ENCODE measurements around the gene NPSR1. TPM values are rescaled to one million over a fixed set of nuclear protein-coding genes. Genes with fewer than 3 reads are reported as not detected.
A peak's percentile ranks its signal among the peaks of the same experiment; 100 is the strongest.

NPSR1 gene
- total and polyA plus RNA-seq, 9 of the 15 experiments (the other 6 are each of a cell fraction or from before 2014, with no cell fraction given) = not detected

DNA sequence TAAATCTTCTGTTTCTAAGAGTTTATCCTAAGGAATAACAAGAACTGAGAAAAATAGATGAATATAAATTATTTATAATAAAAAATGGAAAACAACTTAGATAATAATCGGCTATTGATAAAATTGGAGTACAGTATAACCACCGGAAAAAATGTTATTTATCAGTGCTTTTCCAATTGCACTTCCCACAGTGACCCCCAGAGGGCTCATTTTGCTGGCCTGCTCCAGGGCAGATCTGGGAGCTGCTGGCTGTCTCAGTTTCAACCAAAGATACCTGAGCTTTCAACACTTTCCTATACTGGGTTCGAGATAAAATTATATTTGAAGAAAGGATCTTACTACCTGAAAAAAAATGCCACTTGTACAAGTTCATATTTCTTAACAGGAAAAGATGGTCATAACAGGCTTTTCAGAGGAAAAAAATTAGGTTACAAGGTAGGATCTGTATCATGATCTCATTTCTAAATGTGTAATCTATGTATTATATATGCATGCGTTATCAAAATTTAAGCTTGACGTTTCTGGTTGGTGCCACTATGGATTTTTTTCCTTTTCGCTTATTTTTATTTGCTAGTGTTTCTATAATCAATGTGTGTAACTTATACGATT, 165.7 kb downstream of the NPSR1 start:
- H3K9ac ChIP-seq (ENCODE audit: insufficient read depth in 1 of 2, low read depth in 2 of 2, low read length in 2 of 2) = no peak overlapping the region
- H3K27ac ChIP-seq (ENCODE audit: extremely low read depth, low read depth, low read length) = no peak overlapping the region
- in situ Hi-C loops (cut with MboI) = no loop called here
- no peaks in the 10 kb centered on the region for H3K4me1 ChIP-seq (replicated peaks in 1 of 2; ENCODE audit: control insufficient read depth in 2 of 2, insufficient read depth in 2 of 2, low read length in 2 of 2)
- no peaks in the 10 kb centered on the region for H3K79me2 ChIP-seq (ENCODE audit: control insufficient read depth, insufficient read depth, low read length)
- ATAC-seq (peak; percentile 87), FAIRE-seq (peak; percentile 82), DNase-seq (ENCODE audit: extremely low read depth in 1 of 4, low spot score in 3 of 4) (peak; percentile 62 to 71 (median 65))
- H4K20me1 ChIP-seq (replicated peaks; ENCODE audit: control insufficient read depth, insufficient read depth, low read length) = no peaks in the 10 kb centered on the region
- H3K9me3 ChIP-seq (replicated peaks; ENCODE audit: control insufficient read depth, insufficient read depth, low read depth, low read length) = no peaks in the 10 kb centered on the region
- WGBS (ENCODE audit: insufficient coverage, low coverage, missing lambda C conversion rate) = 3% methylated on average over 7 of the region's 7 CpGs
- CTCF ChIA-PET (ENCODE audit: low intra/inter-chr PET ratio) = interaction anchor here (0.8 to 1.8 kb wide), 2 partner anchors 105 to 212 kb away, joined by 3 to 8 read pairs; partner anchors contain the start of gene DPY19L1
- POLR2A ChIA-PET = interaction anchor here (0.6 to 1.0 kb wide), 3 partner anchors 11 to 313 kb away, joined by 3 to 5 read pairs (median 4); no protein-coding TSS in a partner anchor
- no TSS peak for BruUV-seq (replicated peaks)
- no peaks in the 10 kb centered on the region for H3K36me3 ChIP-seq (ENCODE audit: control insufficient read depth, insufficient read depth, low read length)
- H3K4me2 ChIP-seq (ENCODE audit: insufficient read depth, low read length) = no peak overlapping the region
- H3K9me1 ChIP-seq (ENCODE audit: control insufficient read depth, insufficient read depth, low read length) = no peaks in the 10 kb centered on the region
- no peak overlapping the region for H3K4me3 ChIP-seq
- intact Hi-C loops (cut with micrococcal nuclease) = loop anchor here (1.0 to 10.0 kb wide), 3 partner anchors 104 to 801 kb away; no protein-coding TSS in a partner anchor
- no peak overlapping the region for H2AFZ ChIP-seq (ENCODE audit: low read depth, low read length)
- H3K27me3 ChIP-seq (ENCODE audit: control insufficient read depth in 2 of 2, insufficient read depth in 2 of 2, low read length in 2 of 2) = no peaks in the 10 kb centered on the region; a peak in 1 of 5 replicates
- TF ChIP-seq, protein P1, sequence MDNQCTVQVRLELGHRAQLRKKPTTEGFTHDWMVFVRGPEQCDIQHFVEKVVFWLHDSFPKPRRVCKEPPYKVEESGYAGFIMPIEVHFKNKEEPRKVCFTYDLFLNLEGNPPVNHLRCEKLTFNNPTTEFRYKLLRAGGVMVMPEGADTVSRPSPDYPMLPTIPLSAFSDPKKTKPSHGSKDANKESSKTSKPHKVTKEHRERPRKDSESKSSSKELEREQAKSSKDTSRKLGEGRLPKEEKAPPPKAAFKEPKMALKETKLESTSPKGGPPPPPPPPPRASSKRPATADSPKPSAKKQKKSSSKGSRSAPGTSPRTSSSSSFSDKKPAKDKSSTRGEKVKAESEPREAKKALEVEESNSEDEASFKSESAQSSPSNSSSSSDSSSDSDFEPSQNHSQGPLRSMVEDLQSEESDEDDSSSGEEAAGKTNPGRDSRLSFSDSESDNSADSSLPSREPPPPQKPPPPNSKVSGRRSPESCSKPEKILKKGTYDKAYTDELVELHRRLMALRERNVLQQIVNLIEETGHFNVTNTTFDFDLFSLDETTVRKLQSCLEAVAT (IDR thresholded peaks at IDR 0.05) = no peak
- TF ChIP-seq XRCC5 (IDR thresholded peaks at IDR 0.05; ENCODE audit: low read depth, low read length) = 0 out of 2 replicates have a peak, but pooled peaks have one; percentile 29
- TF ChIP-seq SMC3 (conservative IDR thresholded peaks at IDR 0.05; ENCODE audit: insufficient read depth, low read depth, low read length) = peak; percentile 78
- TF ChIP-seq, protein P2, sequence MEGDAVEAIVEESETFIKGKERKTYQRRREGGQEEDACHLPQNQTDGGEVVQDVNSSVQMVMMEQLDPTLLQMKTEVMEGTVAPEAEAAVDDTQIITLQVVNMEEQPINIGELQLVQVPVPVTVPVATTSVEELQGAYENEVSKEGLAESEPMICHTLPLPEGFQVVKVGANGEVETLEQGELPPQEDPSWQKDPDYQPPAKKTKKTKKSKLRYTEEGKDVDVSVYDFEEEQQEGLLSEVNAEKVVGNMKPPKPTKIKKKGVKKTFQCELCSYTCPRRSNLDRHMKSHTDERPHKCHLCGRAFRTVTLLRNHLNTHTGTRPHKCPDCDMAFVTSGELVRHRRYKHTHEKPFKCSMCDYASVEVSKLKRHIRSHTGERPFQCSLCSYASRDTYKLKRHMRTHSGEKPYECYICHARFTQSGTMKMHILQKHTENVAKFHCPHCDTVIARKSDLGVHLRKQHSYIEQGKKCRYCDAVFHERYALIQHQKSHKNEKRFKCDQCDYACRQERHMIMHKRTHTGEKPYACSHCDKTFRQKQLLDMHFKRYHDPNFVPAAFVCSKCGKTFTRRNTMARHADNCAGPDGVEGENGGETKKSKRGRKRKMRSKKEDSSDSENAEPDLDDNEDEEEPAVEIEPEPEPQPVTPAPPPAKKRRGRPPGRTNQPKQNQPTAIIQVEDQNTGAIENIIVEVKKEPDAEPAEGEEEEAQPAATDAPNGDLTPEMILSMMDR (IDR thresholded peaks at IDR 0.05 in 2 of 3, conservative IDR thresholded peaks at IDR 0.05 in 1 of 3; ENCODE audit: insufficient read depth in 2 of 3, low read depth in 1 of 3, low read length in 3 of 3) = peak; percentile 73 to 83 (median 74)
- no peak for TF ChIP-seq HIVEP1 (CRISPR knock-in tag; IDR thresholded peaks at IDR 0.05)
- TF ChIP-seq CREBBP (IDR thresholded peaks at IDR 0.05; ENCODE audit: low read depth, low read length) = no peak
- no peak for TF ChIP-seq BMI1 (IDR thresholded peaks at IDR 0.05; ENCODE audit: low read length)
- no peak for TF ChIP-seq POLR3A (IDR thresholded peaks at IDR 0.05; ENCODE audit: borderline replicate concordance, extremely low read depth, insufficient read depth, insufficient read length)
- TF ChIP-seq, protein P3, sequence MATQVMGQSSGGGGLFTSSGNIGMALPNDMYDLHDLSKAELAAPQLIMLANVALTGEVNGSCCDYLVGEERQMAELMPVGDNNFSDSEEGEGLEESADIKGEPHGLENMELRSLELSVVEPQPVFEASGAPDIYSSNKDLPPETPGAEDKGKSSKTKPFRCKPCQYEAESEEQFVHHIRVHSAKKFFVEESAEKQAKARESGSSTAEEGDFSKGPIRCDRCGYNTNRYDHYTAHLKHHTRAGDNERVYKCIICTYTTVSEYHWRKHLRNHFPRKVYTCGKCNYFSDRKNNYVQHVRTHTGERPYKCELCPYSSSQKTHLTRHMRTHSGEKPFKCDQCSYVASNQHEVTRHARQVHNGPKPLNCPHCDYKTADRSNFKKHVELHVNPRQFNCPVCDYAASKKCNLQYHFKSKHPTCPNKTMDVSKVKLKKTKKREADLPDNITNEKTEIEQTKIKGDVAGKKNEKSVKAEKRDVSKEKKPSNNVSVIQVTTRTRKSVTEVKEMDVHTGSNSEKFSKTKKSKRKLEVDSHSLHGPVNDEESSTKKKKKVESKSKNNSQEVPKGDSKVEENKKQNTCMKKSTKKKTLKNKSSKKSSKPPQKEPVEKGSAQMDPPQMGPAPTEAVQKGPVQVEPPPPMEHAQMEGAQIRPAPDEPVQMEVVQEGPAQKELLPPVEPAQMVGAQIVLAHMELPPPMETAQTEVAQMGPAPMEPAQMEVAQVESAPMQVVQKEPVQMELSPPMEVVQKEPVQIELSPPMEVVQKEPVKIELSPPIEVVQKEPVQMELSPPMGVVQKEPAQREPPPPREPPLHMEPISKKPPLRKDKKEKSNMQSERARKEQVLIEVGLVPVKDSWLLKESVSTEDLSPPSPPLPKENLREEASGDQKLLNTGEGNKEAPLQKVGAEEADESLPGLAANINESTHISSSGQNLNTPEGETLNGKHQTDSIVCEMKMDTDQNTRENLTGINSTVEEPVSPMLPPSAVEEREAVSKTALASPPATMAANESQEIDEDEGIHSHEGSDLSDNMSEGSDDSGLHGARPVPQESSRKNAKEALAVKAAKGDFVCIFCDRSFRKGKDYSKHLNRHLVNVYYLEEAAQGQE (IDR thresholded peaks at IDR 0.05; ENCODE audit: borderline replicate concordance) = peak; percentile 62; the same call in 1 of the 2 replicates
- TF ChIP-seq, protein P3 (CRISPR knock-in tag; IDR thresholded peaks at IDR 0.05; ENCODE audit: low read depth) = no peak

Data from K562 (cell line).